Colonic mucosa (tissue), 4 donors: Measurements from ENCODE around the gene SMIM3. TPM values are rescaled to one million over a fixed set of nuclear protein-coding genes. Genes with fewer than 3 reads are reported as not detected.
A peak's percentile ranks its signal among the peaks of the same experiment; 100 is the strongest.
"Not testable (repeated sequence)": the region's sequence is repeated elsewhere in the genome, so short reads cannot be mapped to it uniquely, and the experiment has no call there.

Experiments
- DNase-seq: peaks from one replicate; pipeline ENCODE4 v3.0.0-alpha.2; 2020
- H3K27ac ChIP-seq: fragments of 200-600 bp; one replicate; pipeline ENCODE4 v1.8.0; 2021
- H3K27me3 ChIP-seq: fragments of 200-600 bp; one replicate; pipeline ENCODE4 v1.8.0; 2021
- H3K36me3 ChIP-seq: fragments of 200-600 bp; one replicate; pipeline ENCODE4 v1.8.0; 2021
- H3K4me1 ChIP-seq: fragments of 200-600 bp; one replicate; pipeline ENCODE4 v1.8.0; 2021; ENCODE audit warnings: mild to moderate bottlenecking
- H3K4me3 ChIP-seq: fragments of 200-600 bp; one replicate; pipeline ENCODE4 v1.8.0; 2021
- H3K9ac ChIP-seq, 2 donors: one replicate each; pipeline ENCODE4 v1.7.0; 2013; ENCODE audit warnings: control low read depth in 2 of 2, low read depth in 2 of 2, low read length in 2 of 2
- H3K9me3 ChIP-seq: fragments of 200-600 bp; one replicate; pipeline ENCODE4 v1.8.0; 2021
- CTCF ChIP-seq: fragments of 200-600 bp; IDR thresholded peaks from one replicate; pipeline ENCODE4 v1.8.0; 2022; ENCODE audit warnings: antibody characterized with exemption, mild to moderate bottlenecking
- intact Hi-C: fragments of 100-400 bp; cut with DNase I; formaldehyde crosslinking; loops from one replicate; pipeline ENCODE4 v1.14.1; 2022
- total RNA-seq, 2 donors: library from RNA; stranded (reverse); fragmentation: NEBNext Ultra II Directional in 1 of 2; extraction: Animal tissue kit (Norgen Biotek cat#: 25700) in 1 of 2; gene quantifications; one replicate each; pipeline ENCODE4 v1.2.1, GENCODE V29; 2021
- donor health status: healthy.
- donor health status: DM: no; HTN: no; CAD: no.
- donor health status: DM: no; HTN: no; CAD: no.

The SMIM3 gene
- total RNA-seq, 2 donors from 2014 or later, result 10.1 to 12.6 TPM

- no peak for TF ChIP-seq CTCF
- Histone ChIP-seq H3K27ac (peak overlapping the region; percentile 56), H3K36me3 (no peaks in the 10 kb centered on the region), H3K4me1 (no peaks in the 10 kb centered on the region), H3K9me3 (no peaks in the 10 kb centered on the region), H3K4me3 (no peak overlapping the region), H3K9ac (peak overlapping the region in 1 of 2 donors; percentile 6), H3K27me3 (no peaks in the 10 kb centered on the region)
- intact Hi-C loops, result no loop called here
- no peak for DNase-seq
Measured at GRCh38 chr5:150789943-150790611, 11.5 kb downstream of the SMIM3 start.

- H3K27ac ChIP-seq, result no peak overlapping the region
- no peaks in the 10 kb centered on the region for H3K4me1 ChIP-seq
- no peak overlapping the region for H3K9ac ChIP-seq
- H3K36me3 ChIP-seq, result no peaks in the 10 kb centered on the region
- DNase-seq, result no peak
- intact Hi-C loops, result no loop called here
- no peaks in the 10 kb centered on the region for H3K27me3 ChIP-seq
- no peak for TF ChIP-seq CTCF
- H3K9me3 ChIP-seq, result no peaks in the 10 kb centered on the region
- no peak overlapping the region for H3K4me3 ChIP-seq
Measured at GRCh38 chr5:150791536-150791935, 13.0 kb downstream of the SMIM3 start.

- H3K27ac ChIP-seq, DNase-seq, intact Hi-C loops, H3K4me3 ChIP-seq, H3K27me3 ChIP-seq, H3K9me3 ChIP-seq, H3K36me3 ChIP-seq, H3K4me1 ChIP-seq, H3K9ac ChIP-seq: not testable (repeated sequence)
Measured at GRCh38 chr5:150793423-150793888, 14.9 kb downstream of the SMIM3 start.

- H3K36me3 ChIP-seq, result no peaks in the 10 kb centered on the region
- intact Hi-C loops, result no loop called here
- TF ChIP-seq CTCF, result no peak
Measured at GRCh38 chr5:150794927-150795326, 16.4 kb downstream of the SMIM3 start.

GRCh38 chr5:150797384-150797783 is 18.8 kb downstream of the SMIM3 start:
- Histone ChIP-seq H3K4me3 (no peak overlapping the region), H3K27me3 (no peaks in the 10 kb centered on the region), H3K36me3 (no peaks in the 10 kb centered on the region), H3K4me1 (no peaks in the 10 kb centered on the region), H3K9ac (no peak overlapping the region), H3K9me3 (no peaks in the 10 kb centered on the region), H3K27ac (no peak overlapping the region)
- DNase-seq, result no peak
- intact Hi-C loops, result no loop called here
- TF ChIP-seq CTCF, result no peak

More at GRCh38 chr5:150794927-150795326, 16.4 kb downstream of the SMIM3 start:
- H3K4me1 ChIP-seq, result no peaks in the 10 kb centered on the region
- H3K9ac ChIP-seq, result no peak overlapping the region
- no peak overlapping the region for H3K27ac ChIP-seq
- DNase-seq, result no peak
- no peaks in the 10 kb centered on the region for H3K27me3 ChIP-seq
- H3K9me3 ChIP-seq, result no peaks in the 10 kb centered on the region
- no peak overlapping the region for H3K4me3 ChIP-seq
